Calu3 (cell line): ENCODE measurements around the gene FARSA. TPM values are rescaled to one million over a fixed set of nuclear protein-coding genes. Genes with fewer than 3 reads are reported as not detected.
A peak's percentile ranks its signal among the peaks of the same experiment; 100 is the strongest.

Experiments
- BruUV-seq: library from RNA; stranded (reverse); fragments of 400-500 nt; replicated peaks from 2 replicates; lab custom pipeline; 2021; lab: Mats Ljungman, UMichigan
- CTCF ChIA-PET: fragments of 300-600 bp; sonication (Branson Sonifier 250); formaldehyde crosslinking; loops from one replicate; lab custom pipeline; 2022; ENCODE audit warnings: antibody characterized with exemption; lab: Charles Lee
- DNase-seq: peaks from one replicate; pipeline ENCODE4 v3.0.0; 2022
- H3K27ac Mint-ChIP-seq: one replicate; pipeline ENCODE4 v1.8.0; 2022; ENCODE audit warnings: mixed read lengths; ENCODE audit not compliant: unreplicated experiment
- H3K27me3 Mint-ChIP-seq: one replicate; pipeline ENCODE4 v1.8.0; 2022; ENCODE audit warnings: mixed read lengths; ENCODE audit not compliant: unreplicated experiment
- H3K36me3 Mint-ChIP-seq: one replicate; pipeline ENCODE4 v1.8.0; 2022; ENCODE audit warnings: mild to moderate bottlenecking, moderate library complexity, mixed read lengths; ENCODE audit not compliant: insufficient read depth, unreplicated experiment
- H3K4me1 Mint-ChIP-seq: one replicate; pipeline ENCODE4 v1.8.0; 2022; ENCODE audit warnings: mild to moderate bottlenecking, low read depth, mixed read lengths; ENCODE audit not compliant: unreplicated experiment
- H3K4me3 Mint-ChIP-seq: one replicate; pipeline ENCODE4 v1.8.0; 2022; ENCODE audit warnings: mild to moderate bottlenecking, low read depth, moderate library complexity, mixed read lengths; ENCODE audit not compliant: unreplicated experiment
- H3K9me3 Mint-ChIP-seq: one replicate; pipeline ENCODE4 v1.8.0; 2022; ENCODE audit warnings: low read depth, mixed read lengths; ENCODE audit not compliant: unreplicated experiment
- CTCF ChIP-seq: fragments of 200-600 bp; IDR thresholded peaks from one replicate; pipeline ENCODE4 v1.8.0; 2022; ENCODE audit warnings: antibody characterized with exemption; ENCODE audit not compliant: unreplicated experiment
- intact Hi-C: fragments of 100-400 bp; cut with micrococcal nuclease; formaldehyde crosslinking; loops from one replicate; pipeline ENCODE4 v1.10.0; 2022; ENCODE audit not compliant: unreplicated experiment
- total RNA-seq: library from RNA; stranded (reverse); gene quantifications from 2 replicates; pipeline ENCODE4 v1.2.3, GENCODE V29; 2022

Gene FARSA
- total RNA-seq, 1 experiment from 2014 or later = 72.8 TPM

GRCh38 chr19:12949363-12950283 is 16.1 kb upstream of the FARSA start:
- no peak for TF ChIP-seq CTCF
- no peak for DNase-seq
- BruUV-seq = no TSS peak
- Mint-ChIP-seq H3K27ac (peak overlapping the region; percentile 50), H3K4me3 (peak overlapping the region; percentile 26), H3K9me3 (no peaks in the 10 kb centered on the region), H3K36me3 (peaks cover 84% of the 10 kb centered on the region), H3K27me3 (no peaks in the 10 kb centered on the region), H3K4me1 (peaks cover 9% of the 10 kb centered on the region)
- CTCF ChIA-PET = no interaction called here
- intact Hi-C loops = no loop called here

GRCh38 chr19:12948612-12949362 is 15.3 kb upstream of the FARSA start:
- no peaks in the 10 kb centered on the region for H3K27me3 Mint-ChIP-seq
- H3K4me3 Mint-ChIP-seq = no peak overlapping the region
- BruUV-seq = no TSS peak
- H3K36me3 Mint-ChIP-seq = peaks cover 87% of the 10 kb centered on the region
- DNase-seq = no peak
- peaks cover 3% of the 10 kb centered on the region for H3K4me1 Mint-ChIP-seq
- H3K27ac Mint-ChIP-seq = no peak overlapping the region
- intact Hi-C loops = no loop called here
- CTCF ChIA-PET = no interaction called here
- no peaks in the 10 kb centered on the region for H3K9me3 Mint-ChIP-seq
- TF ChIP-seq CTCF = no peak

GRCh38 chr19:12947702-12948611 is 14.4 kb upstream of the FARSA start:
- CTCF ChIA-PET = no interaction called here
- H3K4me3 Mint-ChIP-seq = no peak overlapping the region
- BruUV-seq = no TSS peak
- H3K36me3 Mint-ChIP-seq = peaks cover 90% of the 10 kb centered on the region
- peaks cover 9% of the 10 kb centered on the region for H3K4me1 Mint-ChIP-seq
- TF ChIP-seq CTCF = no peak
- no peaks in the 10 kb centered on the region for H3K27me3 Mint-ChIP-seq
- no peak overlapping the region for H3K27ac Mint-ChIP-seq
- no peaks in the 10 kb centered on the region for H3K9me3 Mint-ChIP-seq
- intact Hi-C loops = no loop called here
- DNase-seq = no peak
